Measurements from ENCODE around the gene TEAD3.

TEAD3 gene

GRCh38 chr6:35427435-35427834 lies 69.4 kb downstream of the TEAD3 start:
- DNase-seq (ENCODE audit: low read depth in 1 of 2, low spot score in 1 of 2) = no peak

GRCh38 chr6:35426074-35426473 lies 70.8 kb downstream of the TEAD3 start:
- no peak for DNase-seq (ENCODE audit: low read depth in 1 of 2, low spot score in 1 of 2)

GRCh38 chr6:35425284-35425683 lies 71.6 kb downstream of the TEAD3 start:
- DNase-seq (ENCODE audit: low read depth in 1 of 2, low spot score in 1 of 2) = no peak
